ENCODE results near the gene FBLN5.
A peak's percentile ranks its signal among the peaks of the same experiment; 100 is the strongest.

Gene FBLN5

GRCh38 chr14:91964724-91965123 is 17.2 kb upstream of the FBLN5 start:
- Histone ChIP-seq H3K9ac (ENCODE audit: low read length) (no peak overlapping the region), H3K4me1 (ENCODE audit: control insufficient read depth, insufficient read depth, low read length) (no peaks in the 10 kb centered on the region), H3K36me3 (ENCODE audit: control insufficient read depth, insufficient read depth, low read length) (no peaks in the 10 kb centered on the region), H3K4me3 (ENCODE audit: low read length) (no peak overlapping the region), H3K9me3 (ENCODE audit: control insufficient read depth, low read length) (no peaks in the 10 kb centered on the region), H3K27me3 (ENCODE audit: control insufficient read depth, insufficient read depth, low read length) (no peaks in the 10 kb centered on the region)

GRCh38 chr14:91964011-91964410 is 16.5 kb upstream of the FBLN5 start:
- Histone ChIP-seq H3K27me3 (ENCODE audit: control insufficient read depth, insufficient read depth, low read length) (no peaks in the 10 kb centered on the region), H3K9me3 (ENCODE audit: control insufficient read depth, low read length) (no peaks in the 10 kb centered on the region), H3K4me1 (ENCODE audit: control insufficient read depth, insufficient read depth, low read length) (no peaks in the 10 kb centered on the region), H3K36me3 (ENCODE audit: control insufficient read depth, insufficient read depth, low read length) (no peaks in the 10 kb centered on the region), H3K9ac (ENCODE audit: low read length) (no peak overlapping the region), H3K4me3 (ENCODE audit: low read length) (no peak overlapping the region)

GRCh38 chr14:91963465-91963864 is 16.0 kb upstream of the FBLN5 start:
- H3K9me3 ChIP-seq (ENCODE audit: control insufficient read depth, low read length), result no peaks in the 10 kb centered on the region
- no peaks in the 10 kb centered on the region for H3K36me3 ChIP-seq (ENCODE audit: control insufficient read depth, insufficient read depth, low read length)
- H3K4me3 ChIP-seq (ENCODE audit: low read length), result no peak overlapping the region
- H3K9ac ChIP-seq (ENCODE audit: low read length), result no peak overlapping the region
- no peaks in the 10 kb centered on the region for H3K4me1 ChIP-seq (ENCODE audit: control insufficient read depth, insufficient read depth, low read length)
- H3K27me3 ChIP-seq (ENCODE audit: control insufficient read depth, insufficient read depth, low read length), result no peaks in the 10 kb centered on the region

- Histone ChIP-seq H3K4me3 (ENCODE audit: low read length) (no peak overlapping the region), H3K36me3 (ENCODE audit: control insufficient read depth, insufficient read depth, low read length) (no peaks in the 10 kb centered on the region), H3K9me3 (ENCODE audit: control insufficient read depth, low read length) (no peaks in the 10 kb centered on the region), H3K27me3 (ENCODE audit: control insufficient read depth, insufficient read depth, low read length) (no peaks in the 10 kb centered on the region), H3K9ac (ENCODE audit: low read length) (no peak overlapping the region), H3K4me1 (ENCODE audit: control insufficient read depth, insufficient read depth, low read length) (no peaks in the 10 kb centered on the region)
These were observed 14.1 kb upstream of the FBLN5 start for GRCh38 chr14:91961297-91962220.

GRCh38 chr14:91957876-91958313 is 10.4 kb upstream of the FBLN5 start:
- H3K4me1 ChIP-seq (ENCODE audit: control insufficient read depth, insufficient read depth, low read length), result no peaks in the 10 kb centered on the region
- H3K36me3 ChIP-seq (ENCODE audit: control insufficient read depth, insufficient read depth, low read length), result no peaks in the 10 kb centered on the region
- H3K4me3 ChIP-seq (ENCODE audit: low read length), result no peak overlapping the region
- H3K9me3 ChIP-seq (ENCODE audit: control insufficient read depth, low read length), result no peaks in the 10 kb centered on the region
- H3K9ac ChIP-seq (ENCODE audit: low read length), result no peak overlapping the region
- peaks cover 3% of the 10 kb centered on the region for H3K27me3 ChIP-seq (ENCODE audit: control insufficient read depth, insufficient read depth, low read length)

GRCh38 chr14:91956616-91957015 is 9.1 kb upstream of the FBLN5 start:
- no peaks in the 10 kb centered on the region for H3K9me3 ChIP-seq (ENCODE audit: control insufficient read depth, low read length)
- H3K4me3 ChIP-seq (ENCODE audit: low read length), result no peak overlapping the region
- H3K9ac ChIP-seq (ENCODE audit: low read length), result no peak overlapping the region
- H3K27me3 ChIP-seq (ENCODE audit: control insufficient read depth, insufficient read depth, low read length), result peaks cover 3% of the 10 kb centered on the region
- no peaks in the 10 kb centered on the region for H3K4me1 ChIP-seq (ENCODE audit: control insufficient read depth, insufficient read depth, low read length)
- H3K36me3 ChIP-seq (ENCODE audit: control insufficient read depth, insufficient read depth, low read length), result no peaks in the 10 kb centered on the region

GRCh38 chr14:91955168-91955567 is 7.7 kb upstream of the FBLN5 start:
- no peak overlapping the region for H3K4me3 ChIP-seq (ENCODE audit: low read length)
- H3K27me3 ChIP-seq (ENCODE audit: control insufficient read depth, insufficient read depth, low read length), result peaks cover 3% of the 10 kb centered on the region
- no peaks in the 10 kb centered on the region for H3K9me3 ChIP-seq (ENCODE audit: control insufficient read depth, low read length)
- H3K36me3 ChIP-seq (ENCODE audit: control insufficient read depth, insufficient read depth, low read length), result no peaks in the 10 kb centered on the region
- no peaks in the 10 kb centered on the region for H3K4me1 ChIP-seq (ENCODE audit: control insufficient read depth, insufficient read depth, low read length)
- no peak overlapping the region for H3K9ac ChIP-seq (ENCODE audit: low read length)

- Histone ChIP-seq H3K27me3 (ENCODE audit: control insufficient read depth, insufficient read depth, low read length) (peaks cover 3% of the 10 kb centered on the region), H3K4me3 (ENCODE audit: low read length) (no peak overlapping the region), H3K4me1 (ENCODE audit: control insufficient read depth, insufficient read depth, low read length) (no peaks in the 10 kb centered on the region), H3K36me3 (ENCODE audit: control insufficient read depth, insufficient read depth, low read length) (no peaks in the 10 kb centered on the region), H3K9me3 (ENCODE audit: control insufficient read depth, low read length) (no peaks in the 10 kb centered on the region), H3K9ac (ENCODE audit: low read length) (no peak overlapping the region)
These were observed 5.9 kb upstream of the FBLN5 start for GRCh38 chr14:91953170-91953985.

- H3K9me3 ChIP-seq (ENCODE audit: control insufficient read depth, low read length), result no peaks in the 10 kb centered on the region
- H3K4me1 ChIP-seq (ENCODE audit: control insufficient read depth, insufficient read depth, low read length), result no peaks in the 10 kb centered on the region
- peaks cover 29% of the 10 kb centered on the region for H3K27me3 ChIP-seq (ENCODE audit: control insufficient read depth, insufficient read depth, low read length)
- H3K36me3 ChIP-seq (ENCODE audit: control insufficient read depth, insufficient read depth, low read length), result no peaks in the 10 kb centered on the region
- peak overlapping the region; percentile 28 for H3K4me3 ChIP-seq (ENCODE audit: low read length)
- peak overlapping the region; percentile 45 for H3K9ac ChIP-seq (ENCODE audit: low read length)
These were observed 646 bp downstream of the FBLN5 start for GRCh38 chr14:91946622-91947474.

GRCh38 chr14:91945751-91946621 is 1.5 kb downstream of the FBLN5 start:
- Histone ChIP-seq H3K9ac (ENCODE audit: low read length) (peak overlapping the region; percentile 45), H3K36me3 (ENCODE audit: control insufficient read depth, insufficient read depth, low read length) (no peaks in the 10 kb centered on the region), H3K4me3 (ENCODE audit: low read length) (peak overlapping the region; percentile 28)

GRCh38 chr14:91942946-91943345 is 4.5 kb downstream of the FBLN5 start:
- Histone ChIP-seq H3K9me3 (ENCODE audit: control insufficient read depth, low read length) (no peaks in the 10 kb centered on the region), H3K4me1 (ENCODE audit: control insufficient read depth, insufficient read depth, low read length) (no peaks in the 10 kb centered on the region), H3K4me3 (ENCODE audit: low read length) (no peak overlapping the region), H3K27me3 (ENCODE audit: control insufficient read depth, insufficient read depth, low read length) (peaks cover 25% of the 10 kb centered on the region), H3K36me3 (ENCODE audit: control insufficient read depth, insufficient read depth, low read length) (no peaks in the 10 kb centered on the region), H3K9ac (ENCODE audit: low read length) (no peak overlapping the region)

More at GRCh38 chr14:91945751-91946621, 1.5 kb downstream of the FBLN5 start:
- Histone ChIP-seq H3K27me3 (ENCODE audit: control insufficient read depth, insufficient read depth, low read length) (peaks cover 29% of the 10 kb centered on the region), H3K4me1 (ENCODE audit: control insufficient read depth, insufficient read depth, low read length) (no peaks in the 10 kb centered on the region), H3K9me3 (ENCODE audit: control insufficient read depth, low read length) (no peaks in the 10 kb centered on the region)

Data from mucosa of stomach (tissue), 1 donor.